Measurements from ENCODE around the gene TSSK2. TPM values are rescaled to one million over a fixed set of nuclear protein-coding genes. Genes with fewer than 3 reads are reported as not detected.
A peak's percentile ranks its signal among the peaks of the same experiment; 100 is the strongest.

Gene TSSK2
- total RNA-seq, 2 donors from 2014 or later = not detected

GRCh38 chr22:19146215-19146968, 15.3 kb downstream of the TSSK2 start:
- no peak for DNase-seq
- Histone ChIP-seq H3K4me1 (ENCODE audit: control insufficient read depth, insufficient read depth, low read length) (no peaks in the 10 kb centered on the region), H3K9me3 (ENCODE audit: control insufficient read depth, low read length) (peaks cover 4% of the 10 kb centered on the region), H3K27ac (ENCODE audit: low read depth, low read length) (no peak overlapping the region), H3K27me3 (ENCODE audit: control insufficient read depth, insufficient read depth, low read length, poor library complexity, severe bottlenecking) (peaks cover 56% of the 10 kb centered on the region), H3K9ac (ENCODE audit: extremely low read depth, low read length, poor library complexity, severe bottlenecking) (no peak overlapping the region), H3K4me3 (ENCODE audit: low read length) (no peak overlapping the region), H3K36me3 (ENCODE audit: control insufficient read depth, insufficient read depth, low read length) (peaks cover 9% of the 10 kb centered on the region)
- H3K27ac Mint-ChIP-seq = no peak overlapping the region
- peaks cover 8% of the 10 kb centered on the region for H3K4me1 Mint-ChIP-seq
- WGBS, 2 experiments (ENCODE audit: insufficient coverage in 1 of 2, insufficient read length in 1 of 2) = 85 to 87% methylated on average over 10 to 11 of the region's 11 CpGs
- H3K36me3 Mint-ChIP-seq (ENCODE audit: low read depth) = peaks cover 4% of the 10 kb centered on the region
- H3K4me3 Mint-ChIP-seq = no peak overlapping the region
- H3K9me3 Mint-ChIP-seq = peaks cover 7% of the 10 kb centered on the region
- peaks cover 57% of the 10 kb centered on the region for H3K27me3 Mint-ChIP-seq (ENCODE audit: insufficient read depth)
- peak; percentile 39 for TF ChIP-seq CTCF (conservative IDR thresholded peaks at IDR 0.05)

- no peak overlapping the region for H3K27ac Mint-ChIP-seq
- Histone ChIP-seq H3K27ac (ENCODE audit: low read depth, low read length) (no peak overlapping the region), H3K4me1 (ENCODE audit: control insufficient read depth, insufficient read depth, low read length) (no peaks in the 10 kb centered on the region), H3K9ac (ENCODE audit: extremely low read depth, low read length, poor library complexity, severe bottlenecking) (no peak overlapping the region), H3K9me3 (ENCODE audit: control insufficient read depth, low read length) (peaks cover 8% of the 10 kb centered on the region), H3K4me3 (ENCODE audit: low read length) (no peak overlapping the region), H3K36me3 (ENCODE audit: control insufficient read depth, insufficient read depth, low read length) (peaks cover 3% of the 10 kb centered on the region), H3K27me3 (ENCODE audit: control insufficient read depth, insufficient read depth, low read length, poor library complexity, severe bottlenecking) (peaks cover 65% of the 10 kb centered on the region)
- WGBS, 2 experiments (ENCODE audit: insufficient coverage in 1 of 2, insufficient read length in 1 of 2) = 32 to 34% methylated on average over 7 to 9 of the region's 9 CpGs
- peaks cover 1% of the 10 kb centered on the region for H3K36me3 Mint-ChIP-seq (ENCODE audit: low read depth)
- H3K4me3 Mint-ChIP-seq = no peak overlapping the region
- H3K27me3 Mint-ChIP-seq (ENCODE audit: insufficient read depth) = peaks cover 66% of the 10 kb centered on the region
- DNase-seq = peak; percentile 75
- TF ChIP-seq CTCF (conservative IDR thresholded peaks at IDR 0.05) = no peak
- H3K4me1 Mint-ChIP-seq = peaks cover 8% of the 10 kb centered on the region
- peaks cover 12% of the 10 kb centered on the region for H3K9me3 Mint-ChIP-seq
These were observed 16.2 kb downstream of the TSSK2 start for GRCh38 chr22:19147195-19147780.

- Histone ChIP-seq H3K27me3 (ENCODE audit: control insufficient read depth, insufficient read depth, low read length, poor library complexity, severe bottlenecking) (peaks cover 78% of the 10 kb centered on the region), H3K4me1 (ENCODE audit: control insufficient read depth, insufficient read depth, low read length) (no peaks in the 10 kb centered on the region), H3K9ac (ENCODE audit: extremely low read depth, low read length, poor library complexity, severe bottlenecking) (no peak overlapping the region), H3K27ac (ENCODE audit: low read depth, low read length) (no peak overlapping the region), H3K36me3 (ENCODE audit: control insufficient read depth, insufficient read depth, low read length) (no peaks in the 10 kb centered on the region), H3K4me3 (ENCODE audit: low read length) (no peak overlapping the region), H3K9me3 (ENCODE audit: control insufficient read depth, low read length) (peaks cover 8% of the 10 kb centered on the region)
- 76 to 77% methylated on average over 24 to 33 of the region's 33 CpGs for WGBS, 2 experiments (ENCODE audit: insufficient coverage in 1 of 2, insufficient read length in 1 of 2)
- H3K9me3 Mint-ChIP-seq = peaks cover 12% of the 10 kb centered on the region
- peaks cover 8% of the 10 kb centered on the region for H3K4me1 Mint-ChIP-seq
- peaks cover 79% of the 10 kb centered on the region for H3K27me3 Mint-ChIP-seq (ENCODE audit: insufficient read depth)
- no peaks in the 10 kb centered on the region for H3K36me3 Mint-ChIP-seq (ENCODE audit: low read depth)
- no peak for TF ChIP-seq CTCF (conservative IDR thresholded peaks at IDR 0.05)
- no peak overlapping the region for H3K4me3 Mint-ChIP-seq
- no peak overlapping the region for H3K27ac Mint-ChIP-seq
- no peak for DNase-seq
These were observed 17.4 kb downstream of the TSSK2 start for GRCh38 chr22:19148417-19149046.

Data from endodermal cell (in vitro differentiated cells).